H1 (cell line): ENCODE results near the gene TTK. TPM values are rescaled to one million over a fixed set of nuclear protein-coding genes. Genes with fewer than 3 reads are reported as not detected.

Experiments used
- CTCF ChIA-PET: fragments of 300-600 bp; sonication (Branson Sonifier 250); formaldehyde crosslinking; loops from one replicate; lab custom pipeline; 2021; ENCODE audit not compliant: partially characterized antibody; lab: Charles Lee
- POLR2A ChIA-PET: fragments of 300-600 bp; sonication (Branson Sonifier 250); formaldehyde crosslinking; loops from one replicate; lab custom pipeline; 2021; ENCODE audit warnings: inconsistent platforms; ENCODE audit not compliant: partially characterized antibody; lab: Charles Lee
- DNase-seq, 2 experiments: peaks; one replicate each; pipeline versions ENCODE4 v3.0.0 to v3.0.0-alpha.2; 2010 to 2022; ENCODE audit warnings: low spot score in 2 of 2, low read depth in 1 of 2, mixed read lengths in 1 of 2
- FAIRE-seq: peaks from 2 replicates; lab custom pipeline; 2011; peaks lifted over from hg19 to GRCh38; lab: Jason Lieb, UNC
- H2AFZ ChIP-seq: 2 replicates; pipeline ENCODE4 v1.8.1; 2012; ENCODE audit warnings: low read length, inconsistent platforms
- H2AK5ac ChIP-seq: 2 replicates; pipeline ENCODE4 v1.6.1; 2013; ENCODE audit warnings: low read depth, low read length
- H2BK120ac ChIP-seq: replicated peaks from 2 replicates; pipeline ENCODE3; 2013; ENCODE audit warnings: low read depth, low read length, inconsistent platforms
- H2BK12ac ChIP-seq: 2 replicates; pipeline ENCODE4 v1.6.1; 2013; ENCODE audit warnings: low read depth, low read length
- H2BK15ac ChIP-seq: 2 replicates; pipeline ENCODE4 v1.6.1; 2013; ENCODE audit warnings: low read length
- H2BK20ac ChIP-seq: 2 replicates; pipeline ENCODE4 v1.6.1; 2013; ENCODE audit warnings: low read length
- H2BK5ac ChIP-seq: 2 replicates; pipeline ENCODE4 v1.6.1; 2013; ENCODE audit warnings: low read depth, low read length
- H3K14ac ChIP-seq: 2 replicates; pipeline ENCODE4 v1.6.1; 2013; ENCODE audit warnings: inconsistent platforms; ENCODE audit not compliant: insufficient read length
- H3K18ac ChIP-seq: 2 replicates; pipeline ENCODE4 v1.6.1; 2013; ENCODE audit warnings: low read length; ENCODE audit errors: extremely low read depth
- H3K23ac ChIP-seq: 2 replicates; pipeline ENCODE4 v1.6.1; 2013; ENCODE audit warnings: inconsistent platforms; ENCODE audit not compliant: insufficient read length
- H3K23me2 ChIP-seq: 2 replicates; pipeline ENCODE4 v1.6.1; 2013; ENCODE audit warnings: low read depth, low read length
- H3K27ac ChIP-seq: 2 replicates; pipeline ENCODE4 v1.6.1; 2011; ENCODE audit warnings: low read depth, low read length, inconsistent platforms
- H3K27me3 ChIP-seq, 4 experiments: replicated peaks in 1 of 4; 1 replicate in 1 of 4; 2 replicates in 3 of 4; pipeline versions ENCODE4 v1.6.1 to v1.8.1; 2011 to 2013; ENCODE audit warnings: low read length in 3 of 4, mild to moderate bottlenecking in 3 of 4, inconsistent platforms in 2 of 4, mixed read lengths in 2 of 4, moderate library complexity in 1 of 4; ENCODE audit not compliant: control insufficient read depth in 3 of 4, insufficient read depth in 3 of 4; ENCODE audit errors: extremely low read depth in 1 of 4
- H3K36me3 ChIP-seq, 4 experiments: 2 replicates each; pipeline versions ENCODE4 v1.6.1 to v1.8.1; 2011 to 2013; ENCODE audit warnings: mild to moderate bottlenecking in 4 of 4, low read length in 3 of 4, moderate library complexity in 2 of 4, control low read depth in 1 of 4, inconsistent platforms in 1 of 4; ENCODE audit not compliant: insufficient read depth in 4 of 4, control insufficient read depth in 2 of 4
- H3K4ac ChIP-seq: replicated peaks from 2 replicates; pipeline ENCODE3; 2013; ENCODE audit warnings: low read length, low read depth, mixed read lengths, inconsistent platforms; ENCODE audit not compliant: insufficient read length
- H3K4me1 ChIP-seq, 4 experiments: replicated peaks in 1 of 4; 1 replicate in 1 of 4; 2 replicates in 3 of 4; pipeline versions ENCODE4 v1.6.1 to v1.8.1; 2011 to 2013; ENCODE audit warnings: low read length in 3 of 4, inconsistent platforms in 2 of 4, mixed read lengths in 1 of 4; ENCODE audit not compliant: insufficient read depth in 4 of 4, control insufficient read depth in 3 of 4
- H3K4me2 ChIP-seq, 2 experiments: 2 replicates each; pipeline versions ENCODE4 v1.6.1 to v1.8.1; 2011 to 2013; ENCODE audit warnings: low read depth in 2 of 2, low read length in 2 of 2, control low read depth in 1 of 2, inconsistent platforms in 1 of 2, mild to moderate bottlenecking in 1 of 2; ENCODE audit not compliant: insufficient read depth in 1 of 2
- H3K4me3 ChIP-seq, 4 experiments: fragments of 200-600, 300-600 bp in 1 of 4; sonication (generic), shearing (Covaris generic), sonication (Bioruptor Twin) in 1 of 4; 2 replicates each; pipeline versions ENCODE4 v1.5.1 to v1.8.1; 2011 to 2016; ENCODE audit warnings: low read length in 4 of 4, low read depth in 3 of 4, control low read depth in 2 of 4, inconsistent platforms in 2 of 4, mild to moderate bottlenecking in 2 of 4, mixed read lengths in 1 of 4, moderate library complexity in 1 of 4; ENCODE audit not compliant: insufficient read depth in 2 of 4; ENCODE audit errors: extremely low read depth in 1 of 4
- H3K56ac ChIP-seq: replicated peaks from 2 replicates; pipeline ENCODE3; 2013; ENCODE audit warnings: low read depth, mild to moderate bottlenecking, mixed read lengths, low read length, inconsistent platforms; ENCODE audit not compliant: insufficient read length
- H3K79me1 ChIP-seq: 2 replicates; pipeline ENCODE4 v1.6.1; 2013; ENCODE audit warnings: low read depth, low read length, control low read depth
- H3K79me2 ChIP-seq, 2 experiments: 2 replicates each; pipeline versions ENCODE4 v1.6.1 to v1.8.1; 2012 to 2013; ENCODE audit warnings: low read length in 2 of 2, mild to moderate bottlenecking in 2 of 2, inconsistent platforms in 1 of 2; ENCODE audit not compliant: insufficient read depth in 2 of 2, control insufficient read depth in 1 of 2
- H3K9ac ChIP-seq, 4 experiments: replicated peaks in 1 of 4; 1 replicate in 1 of 4; 2 replicates in 3 of 4; pipeline versions ENCODE4 v1.6.1 to v1.8.1; 2011 to 2013; ENCODE audit warnings: low read depth in 3 of 4, low read length in 3 of 4, control low read depth in 2 of 4, mild to moderate bottlenecking in 2 of 4, moderate library complexity in 2 of 4, inconsistent platforms in 1 of 4; ENCODE audit errors: extremely low read depth in 1 of 4
- H3K9me3 ChIP-seq, 2 experiments: 2 replicates each; pipeline versions ENCODE4 v1.6.1 to v1.8.1; 2012 to 2013; ENCODE audit warnings: mild to moderate bottlenecking in 2 of 2, moderate library complexity in 2 of 2, control low read depth in 1 of 2, inconsistent platforms in 1 of 2, low read depth in 1 of 2, low read length in 1 of 2, mixed read lengths in 1 of 2; ENCODE audit not compliant: insufficient read depth in 2 of 2
- H4K20me1 ChIP-seq, 2 experiments: replicated peaks in 1 of 2; 2 replicates each; pipeline versions ENCODE3 to v1.8.1; 2011 to 2013; ENCODE audit warnings: inconsistent platforms in 2 of 2, low read length in 2 of 2, mild to moderate bottlenecking in 1 of 2; ENCODE audit not compliant: insufficient read depth in 2 of 2, control insufficient read depth in 1 of 2
- H4K5ac ChIP-seq: 2 replicates; pipeline ENCODE4 v1.6.1; 2013; ENCODE audit warnings: low read length, low read depth, mixed read lengths, inconsistent platforms; ENCODE audit not compliant: insufficient read length
- H4K8ac ChIP-seq: 2 replicates; pipeline ENCODE4 v1.8.0; 2013; ENCODE audit warnings: mild to moderate bottlenecking, moderate library complexity, low read length, inconsistent platforms; ENCODE audit not compliant: insufficient read depth; ENCODE audit errors: extremely low read depth
- H4K91ac ChIP-seq: replicated peaks from 2 replicates; pipeline ENCODE3; 2013; ENCODE audit warnings: low read length, mixed read lengths, inconsistent platforms; ENCODE audit not compliant: insufficient read length
- CHD1 ChIP-seq: IDR thresholded peaks from 2 replicates; pipeline ENCODE4 v1.6.1; 2012; ENCODE audit warnings: low read depth, low read length, improper control_type of control experiment
- GTF2F1 ChIP-seq: IDR thresholded peaks from 2 replicates; pipeline ENCODE4 v1.6.1; 2012; ENCODE audit warnings: low read depth, low read length, improper control_type of control experiment, borderline replicate concordance
- WGBS, 2 experiments: shearing (Covaris generic) in 1 of 2; methylation state at CpG; one replicate each; pipeline versions ENCODE4 v1.1.6 to v1.1.7; 2013 to 2015; ENCODE audit warnings: low lambda C conversion rate in 2 of 2, mixed read lengths in 2 of 2, inconsistent platforms in 1 of 2, low coverage in 1 of 2, missing lambda C conversion rate in 1 of 2; ENCODE audit not compliant: insufficient replicate concordance in 2 of 2, insufficient coverage in 1 of 2, insufficient read length in 1 of 2; ENCODE audit errors: extremely low coverage in 1 of 2, missing lambda C conversion rate in 1 of 2; 5-methylcytosine and 5-hydroxymethylcytosine counted together
- polyA plus RNA-seq, 7 experiments: library from polyadenylated mRNA; depleted of rRNA in 3 of 7; stranded (reverse) in 5 of 7; unstranded in 2 of 7; fragments of >200 nt in 5 of 7; fragments of 200-250 nt in 2 of 7; gene quantifications; 1 replicate in 5 of 7; 2 replicates in 1 of 7; 4 replicates in 1 of 7; pipeline versions ENCODE4 v1.2.1 to v1.2.3, GENCODE V29; 2011 to 2013; ENCODE audit warnings: missing spikeins in 2 of 7, mixed read lengths in 2 of 7
- total RNA-seq: library from RNA; stranded (reverse); fragmentation: NEBNext Ultra II Directional; extraction: Animal tissue kit (Norgen Biotek cat#: 25700); gene quantifications from 2 replicates; pipeline ENCODE4 v1.2.1, GENCODE V29; 2021

The TTK gene
- total and polyA plus RNA-seq, 2 of the 8 experiments (the other 6 are each of a cell fraction or from before 2014, with no cell fraction given), result 11.9 to 63.2 TPM

GRCh38 chr6:80021591-80021990 lies 17.1 kb downstream of the TTK start:
- no peak overlapping the region for H3K4ac ChIP-seq
- H3K4me3 ChIP-seq, result no peak overlapping the region
- no peaks in the 10 kb centered on the region for H3K23me2 ChIP-seq
- H3K4me1 ChIP-seq, result no peaks in the 10 kb centered on the region
- H2BK20ac ChIP-seq, result no peak overlapping the region
- no peak overlapping the region for H2BK15ac ChIP-seq
- H3K36me3 ChIP-seq, result peaks cover 0 to 66% (median 31%) of the 10 kb centered on the region in 4 experiments; a peak in 7 of 8 replicates
- H3K23ac ChIP-seq, result no peak overlapping the region
- no peak overlapping the region for H2BK12ac ChIP-seq
- POLR2A ChIA-PET, result no interaction called here
- DNase-seq (no peak), FAIRE-seq (no peak)
- H3K14ac ChIP-seq, result no peak overlapping the region
- no peak overlapping the region for H3K9ac ChIP-seq
- H3K79me2 ChIP-seq, result peaks cover 0 to 4% of the 10 kb centered on the region in 2 experiments; a peak in 1 of 4 replicates
- no peak overlapping the region for H3K18ac ChIP-seq
- H2AFZ ChIP-seq, result no peak overlapping the region
- no peak overlapping the region for H3K4me2 ChIP-seq
- no peaks in the 10 kb centered on the region for H3K79me1 ChIP-seq
- H4K5ac ChIP-seq, result no peak overlapping the region
- CTCF ChIA-PET, result interaction anchor here (1.8 to 2.2 kb wide), 2 partner anchors 11 to 72 kb away, joined by 5 to 9 read pairs; no protein-coding TSS in a partner anchor
- H3K27ac ChIP-seq, result no peak overlapping the region
- H4K91ac ChIP-seq, result no peak overlapping the region
- no peaks in the 10 kb centered on the region for H3K9me3 ChIP-seq
- H3K27me3 ChIP-seq, result no peaks in the 10 kb centered on the region
- no peak overlapping the region for H4K8ac ChIP-seq
- no peak overlapping the region for H2BK120ac ChIP-seq
- H2AK5ac ChIP-seq, result no peak overlapping the region
- WGBS, 2 experiments, result 94% methylated on average over 3 of the region's 3 CpGs; no CpG with 5 or more reads in 1 of the 2 experiments
- H4K20me1 ChIP-seq, result no peaks in the 10 kb centered on the region
- H3K56ac ChIP-seq, result no peak overlapping the region
- H2BK5ac ChIP-seq, result no peak overlapping the region
- TF ChIP-seq CHD1 (no peak), GTF2F1 (no peak)
